22Rv1 (cell line): ENCODE measurements around the gene ROR1.

Experiments used
- ZFX ChIP-seq: fragments of 450-650 bp; IDR thresholded peaks from 2 replicates; pipeline ENCODE4 v1.6.1; 2017; ENCODE audit warnings: antibody characterized with exemption, borderline replicate concordance
- TF ChIP-seq, protein P1 (sequence below): fragments of 450-650 bp; IDR thresholded peaks from 2 replicates; pipeline ENCODE4 v1.5.1; 2017; ENCODE audit warnings: mild to moderate bottlenecking

DNA sequence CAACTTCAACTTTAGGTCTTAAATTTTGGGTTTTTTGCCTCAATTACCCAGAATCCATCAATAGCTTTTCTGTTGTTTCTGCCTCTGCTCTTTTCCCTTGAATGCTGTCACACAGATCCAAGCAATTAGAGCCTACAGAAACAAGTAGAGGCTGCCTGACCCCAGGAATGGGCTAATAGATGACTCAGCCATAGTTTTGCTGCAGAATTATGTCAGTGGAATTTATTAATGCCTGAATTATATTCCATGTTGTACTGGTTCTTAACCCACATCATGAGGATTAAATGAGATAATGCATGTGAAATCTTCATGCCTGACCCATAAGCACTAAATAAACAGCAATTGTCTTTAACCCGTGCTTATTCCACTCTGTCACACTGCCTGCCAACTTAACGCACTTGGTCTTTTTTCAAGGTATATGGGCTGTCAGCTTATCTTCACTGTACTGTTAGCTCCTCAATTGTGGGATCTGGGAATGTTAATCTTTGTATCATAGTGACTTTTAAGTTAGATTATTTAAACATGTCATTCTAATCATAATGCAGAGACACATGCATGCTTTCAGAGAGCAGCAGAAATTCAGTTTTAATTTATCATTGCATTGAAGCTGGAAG, 213.3 kb downstream of the ROR1 start:
- TF ChIP-seq, protein P1, sequence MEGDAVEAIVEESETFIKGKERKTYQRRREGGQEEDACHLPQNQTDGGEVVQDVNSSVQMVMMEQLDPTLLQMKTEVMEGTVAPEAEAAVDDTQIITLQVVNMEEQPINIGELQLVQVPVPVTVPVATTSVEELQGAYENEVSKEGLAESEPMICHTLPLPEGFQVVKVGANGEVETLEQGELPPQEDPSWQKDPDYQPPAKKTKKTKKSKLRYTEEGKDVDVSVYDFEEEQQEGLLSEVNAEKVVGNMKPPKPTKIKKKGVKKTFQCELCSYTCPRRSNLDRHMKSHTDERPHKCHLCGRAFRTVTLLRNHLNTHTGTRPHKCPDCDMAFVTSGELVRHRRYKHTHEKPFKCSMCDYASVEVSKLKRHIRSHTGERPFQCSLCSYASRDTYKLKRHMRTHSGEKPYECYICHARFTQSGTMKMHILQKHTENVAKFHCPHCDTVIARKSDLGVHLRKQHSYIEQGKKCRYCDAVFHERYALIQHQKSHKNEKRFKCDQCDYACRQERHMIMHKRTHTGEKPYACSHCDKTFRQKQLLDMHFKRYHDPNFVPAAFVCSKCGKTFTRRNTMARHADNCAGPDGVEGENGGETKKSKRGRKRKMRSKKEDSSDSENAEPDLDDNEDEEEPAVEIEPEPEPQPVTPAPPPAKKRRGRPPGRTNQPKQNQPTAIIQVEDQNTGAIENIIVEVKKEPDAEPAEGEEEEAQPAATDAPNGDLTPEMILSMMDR, result no peak
- TF ChIP-seq ZFX, result no peak
